HL-60 (cell line): ENCODE measurements around the gene PIK3R3.

ENCODE experiments used
- CTCF ChIP-seq: IDR thresholded peaks from one replicate; pipeline ENCODE4 v1.5.1; 2011; ENCODE audit warnings: low read length, control low read depth, inconsistent platforms; ENCODE audit not compliant: insufficient read depth
- POLR2AphosphoS5 ChIP-seq: IDR thresholded peaks from 2 replicates; pipeline ENCODE4 v1.6.1; 2012; ENCODE audit warnings: low read depth

- TF ChIP-seq CTCF: no peak
- TF ChIP-seq POLR2AphosphoS5: no peak
Observed at GRCh38 chr1:46086576-46086975, 45.9 kb downstream of the PIK3R3 start.
